ENCODE data around the gene RPH3AL.

DNA sequence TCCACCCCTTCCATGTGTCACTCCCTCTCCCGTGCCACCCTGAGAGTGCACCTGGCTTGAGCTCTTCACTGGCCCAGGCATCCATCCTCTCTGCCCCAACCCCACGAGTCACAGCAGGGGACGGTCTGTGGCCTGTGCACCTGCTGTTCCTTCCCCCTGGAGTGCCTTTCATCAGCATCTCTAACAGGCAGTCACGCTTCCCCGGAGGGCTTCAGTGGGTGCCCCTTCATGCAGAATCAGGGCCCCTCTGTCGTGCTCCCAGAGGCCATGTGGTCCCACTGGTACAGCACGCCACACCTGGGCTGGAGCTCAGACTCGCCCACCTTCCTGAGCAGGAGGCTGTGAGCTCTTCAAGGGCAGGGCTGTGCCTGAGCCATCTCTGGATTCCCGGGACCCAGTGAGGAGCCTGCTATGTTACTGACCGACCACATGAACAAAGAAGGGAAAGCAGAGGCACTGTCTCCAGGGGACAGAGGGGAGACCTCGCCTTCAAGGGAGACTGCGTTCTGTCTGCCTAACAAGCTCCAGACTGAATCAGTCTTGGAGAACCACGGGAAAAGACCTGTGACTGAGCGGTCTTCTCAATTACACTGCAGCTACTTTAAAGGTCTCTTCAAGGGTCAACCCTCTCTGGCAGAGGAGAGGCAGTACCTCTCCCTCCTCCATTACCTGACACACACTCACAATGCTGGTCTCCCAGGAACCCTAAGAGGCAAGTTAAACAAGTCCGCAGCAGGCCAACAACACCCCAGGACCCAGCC is 92.4 kb downstream of the RPH3AL start:
- TF ChIP-seq POLR2A (IDR thresholded peaks at IDR 0.05), result no peak
- TF ChIP-seq, protein P1, sequence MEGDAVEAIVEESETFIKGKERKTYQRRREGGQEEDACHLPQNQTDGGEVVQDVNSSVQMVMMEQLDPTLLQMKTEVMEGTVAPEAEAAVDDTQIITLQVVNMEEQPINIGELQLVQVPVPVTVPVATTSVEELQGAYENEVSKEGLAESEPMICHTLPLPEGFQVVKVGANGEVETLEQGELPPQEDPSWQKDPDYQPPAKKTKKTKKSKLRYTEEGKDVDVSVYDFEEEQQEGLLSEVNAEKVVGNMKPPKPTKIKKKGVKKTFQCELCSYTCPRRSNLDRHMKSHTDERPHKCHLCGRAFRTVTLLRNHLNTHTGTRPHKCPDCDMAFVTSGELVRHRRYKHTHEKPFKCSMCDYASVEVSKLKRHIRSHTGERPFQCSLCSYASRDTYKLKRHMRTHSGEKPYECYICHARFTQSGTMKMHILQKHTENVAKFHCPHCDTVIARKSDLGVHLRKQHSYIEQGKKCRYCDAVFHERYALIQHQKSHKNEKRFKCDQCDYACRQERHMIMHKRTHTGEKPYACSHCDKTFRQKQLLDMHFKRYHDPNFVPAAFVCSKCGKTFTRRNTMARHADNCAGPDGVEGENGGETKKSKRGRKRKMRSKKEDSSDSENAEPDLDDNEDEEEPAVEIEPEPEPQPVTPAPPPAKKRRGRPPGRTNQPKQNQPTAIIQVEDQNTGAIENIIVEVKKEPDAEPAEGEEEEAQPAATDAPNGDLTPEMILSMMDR (IDR thresholded peaks at IDR 0.05), result no peak
- TF ChIP-seq POLR2AphosphoS5 (IDR thresholded peaks at IDR 0.05), result no peak

Data from prostate gland (tissue), 2 donors.